ENCODE data around the gene COX11.

The COX11 gene

DNA sequence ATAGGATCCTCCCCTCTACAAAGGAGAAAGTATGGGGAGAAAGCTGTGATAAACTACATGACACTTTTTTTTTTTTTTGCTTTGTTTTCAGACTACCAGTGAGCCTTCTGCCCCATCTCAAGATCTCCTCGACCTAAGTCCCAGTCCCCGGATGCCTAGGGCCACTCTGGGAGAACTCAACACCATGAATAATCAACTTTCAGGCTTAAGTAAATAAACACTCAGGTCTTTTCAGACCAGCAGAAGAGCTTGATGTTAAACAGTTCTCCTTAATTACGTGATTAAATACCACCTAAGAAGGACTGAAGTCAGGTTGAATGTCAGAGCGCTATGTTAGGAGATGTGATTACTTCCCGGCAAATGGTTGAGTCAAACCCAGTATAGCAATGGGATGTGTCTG is 31.4 kb downstream of the COX11 start:
- TF ChIP-seq, protein P1, sequence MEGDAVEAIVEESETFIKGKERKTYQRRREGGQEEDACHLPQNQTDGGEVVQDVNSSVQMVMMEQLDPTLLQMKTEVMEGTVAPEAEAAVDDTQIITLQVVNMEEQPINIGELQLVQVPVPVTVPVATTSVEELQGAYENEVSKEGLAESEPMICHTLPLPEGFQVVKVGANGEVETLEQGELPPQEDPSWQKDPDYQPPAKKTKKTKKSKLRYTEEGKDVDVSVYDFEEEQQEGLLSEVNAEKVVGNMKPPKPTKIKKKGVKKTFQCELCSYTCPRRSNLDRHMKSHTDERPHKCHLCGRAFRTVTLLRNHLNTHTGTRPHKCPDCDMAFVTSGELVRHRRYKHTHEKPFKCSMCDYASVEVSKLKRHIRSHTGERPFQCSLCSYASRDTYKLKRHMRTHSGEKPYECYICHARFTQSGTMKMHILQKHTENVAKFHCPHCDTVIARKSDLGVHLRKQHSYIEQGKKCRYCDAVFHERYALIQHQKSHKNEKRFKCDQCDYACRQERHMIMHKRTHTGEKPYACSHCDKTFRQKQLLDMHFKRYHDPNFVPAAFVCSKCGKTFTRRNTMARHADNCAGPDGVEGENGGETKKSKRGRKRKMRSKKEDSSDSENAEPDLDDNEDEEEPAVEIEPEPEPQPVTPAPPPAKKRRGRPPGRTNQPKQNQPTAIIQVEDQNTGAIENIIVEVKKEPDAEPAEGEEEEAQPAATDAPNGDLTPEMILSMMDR (IDR thresholded peaks at IDR 0.05; ENCODE audit: borderline replicate concordance, insufficient read depth, low read depth, low read length), result no peak
- H3K4me3 ChIP-seq (ENCODE audit: low read depth, low read length), result no peak overlapping the region

DNA sequence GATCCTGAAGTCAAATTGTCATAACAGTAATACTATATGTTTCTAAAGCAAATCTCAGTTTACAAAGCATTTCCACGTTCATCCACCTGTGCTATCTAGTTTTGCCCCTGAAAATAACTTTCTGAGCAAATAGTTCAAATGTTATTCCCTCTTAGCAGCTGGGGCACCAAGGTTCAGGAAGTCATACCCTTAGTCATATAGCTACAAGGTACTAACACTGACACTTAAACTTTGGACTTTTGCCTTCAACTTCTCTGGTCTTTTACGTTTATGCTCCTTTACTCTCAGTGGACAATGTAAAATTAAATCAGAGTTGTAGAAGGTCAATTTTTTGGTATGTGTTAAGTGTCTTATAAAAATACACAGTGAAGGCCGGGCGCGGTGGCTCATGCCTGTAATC is 33.0 kb downstream of the COX11 start:
- H3K4me3 ChIP-seq (ENCODE audit: low read depth, low read length), result no peak overlapping the region
- TF ChIP-seq, protein P1 (IDR thresholded peaks at IDR 0.05; ENCODE audit: borderline replicate concordance, insufficient read depth, low read depth, low read length), result no peak

DNA sequence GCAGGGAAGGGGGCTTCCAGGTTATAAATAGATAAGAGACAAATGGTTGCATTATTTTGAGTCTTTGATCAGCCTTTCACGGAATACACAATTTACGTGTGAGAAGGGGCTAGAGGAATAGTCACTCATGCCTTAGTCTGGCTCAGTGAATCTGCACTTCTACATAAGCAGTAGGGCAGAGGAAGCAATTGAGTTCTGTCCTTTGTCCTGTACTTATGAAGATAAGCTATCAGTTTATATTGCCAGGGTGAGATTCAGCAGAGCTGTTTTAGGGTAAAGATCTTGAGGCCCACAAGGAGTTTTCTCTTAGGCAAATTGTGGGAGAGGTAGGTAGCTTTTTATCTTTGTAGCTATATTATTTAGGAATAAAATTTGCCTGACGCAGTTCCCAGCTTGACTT is 34.5 kb downstream of the COX11 start:
- TF ChIP-seq, protein P1 (IDR thresholded peaks at IDR 0.05; ENCODE audit: borderline replicate concordance, insufficient read depth, low read depth, low read length), result no peak
- H3K4me3 ChIP-seq (ENCODE audit: low read depth, low read length), result no peak overlapping the region

DNA sequence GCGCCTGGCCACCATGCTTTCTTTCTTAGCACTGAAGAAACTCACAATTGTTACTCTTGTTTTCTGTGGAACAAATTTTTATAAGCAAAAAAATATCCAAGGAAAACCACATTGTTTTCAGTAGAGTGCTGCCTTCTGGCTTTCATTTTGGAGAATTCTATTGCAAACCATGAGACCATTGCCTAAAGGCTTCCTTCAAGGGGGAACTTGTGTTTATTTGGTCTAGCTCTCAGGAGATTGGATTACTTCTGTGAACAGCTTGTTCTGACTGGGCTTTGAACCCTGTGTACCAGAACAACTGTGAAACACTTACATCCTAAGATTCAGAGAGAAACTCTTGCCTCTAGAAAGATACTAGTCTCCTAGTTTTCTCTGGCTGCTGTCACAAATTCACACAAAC is 35.7 kb downstream of the COX11 start:
- TF ChIP-seq, protein P1 (IDR thresholded peaks at IDR 0.05; ENCODE audit: borderline replicate concordance, insufficient read depth, low read depth, low read length), result no peak
- H3K4me3 ChIP-seq (ENCODE audit: low read depth, low read length), result no peak overlapping the region

DNA sequence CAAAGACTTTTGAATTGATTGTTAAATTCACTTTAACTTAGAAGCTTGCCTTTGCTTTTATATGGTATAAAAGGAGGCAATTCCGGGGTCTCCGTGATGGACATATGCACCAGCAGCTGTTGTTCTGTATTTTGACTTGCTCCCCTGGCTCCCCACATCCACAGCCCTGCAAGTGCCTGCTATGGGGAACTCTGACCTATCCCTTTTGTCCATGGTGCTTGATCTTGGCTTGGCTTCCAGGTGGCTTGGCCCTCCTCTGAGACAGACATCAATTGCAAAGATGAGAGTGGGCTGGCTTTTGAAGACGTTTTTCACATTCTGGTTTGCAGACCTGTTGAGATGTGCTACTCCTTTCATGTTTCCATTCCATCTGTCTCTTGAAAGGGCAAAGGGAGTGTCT is 40.9 kb downstream of the COX11 start:
- TF ChIP-seq, protein P1 (IDR thresholded peaks at IDR 0.05; ENCODE audit: borderline replicate concordance, insufficient read depth, low read depth, low read length), result no peak
- no peak overlapping the region for H3K4me3 ChIP-seq (ENCODE audit: low read depth, low read length)

DNA sequence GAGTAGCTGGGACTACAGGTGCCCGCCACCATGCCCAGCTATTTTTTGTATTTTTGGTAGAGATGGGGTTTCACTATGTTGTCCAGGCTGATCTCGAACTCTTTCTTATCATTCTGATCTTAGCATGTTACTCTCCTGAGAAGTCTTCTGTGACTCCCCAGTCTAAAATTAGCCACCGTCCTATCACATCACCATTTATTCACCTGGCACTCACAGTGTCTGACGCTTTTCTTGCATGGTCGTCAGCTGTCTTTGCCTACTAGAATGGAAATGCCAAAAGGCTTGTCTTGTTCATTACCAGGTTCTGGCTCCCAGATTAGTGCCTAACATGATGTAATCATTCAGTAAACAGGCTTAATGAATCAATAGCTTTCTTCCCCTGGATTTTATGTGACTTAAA is 44.0 kb downstream of the COX11 start:
- TF ChIP-seq, protein P1 (IDR thresholded peaks at IDR 0.05; ENCODE audit: borderline replicate concordance, insufficient read depth, low read depth, low read length), result no peak
- H3K4me3 ChIP-seq (ENCODE audit: low read depth, low read length), result no peak overlapping the region

DNA sequence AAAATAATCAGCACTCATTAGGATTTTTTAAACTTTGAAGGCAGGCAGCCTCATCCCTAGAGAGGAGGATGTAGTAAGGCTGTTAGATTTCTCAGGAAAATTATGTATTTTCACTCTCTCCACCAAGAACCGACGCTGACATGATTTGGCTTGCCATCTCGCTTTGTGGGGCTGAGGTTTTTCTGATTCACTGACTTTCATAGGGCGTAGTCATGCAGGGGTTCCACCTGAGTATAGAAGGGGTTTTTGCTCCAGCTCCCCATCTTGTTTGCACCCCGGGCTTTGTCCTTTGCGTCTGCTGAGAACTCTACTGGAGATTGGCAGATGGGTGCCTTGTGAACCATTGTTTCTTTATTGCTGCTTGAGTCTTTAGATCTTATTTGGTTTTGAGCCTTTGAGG is 47.6 kb downstream of the COX11 start:
- TF ChIP-seq, protein P1 (IDR thresholded peaks at IDR 0.05; ENCODE audit: borderline replicate concordance, insufficient read depth, low read depth, low read length), result no peak
- H3K4me3 ChIP-seq (ENCODE audit: low read depth, low read length), result no peak overlapping the region

All from GM12875 (cell line).